ENCODE measurements around the gene SRCAP.
"Not testable (repeated sequence)": the region's sequence is repeated elsewhere in the genome, so short reads cannot be mapped to it uniquely, and the experiment has no call there.

The SRCAP gene

GRCh38 chr16:30664616-30665109, 34.3 kb upstream of the SRCAP start:
- no peak for DNase-seq

- no peak for DNase-seq
Observed at GRCh38 chr16:30665155-30665829, 33.7 kb upstream of the SRCAP start.

GRCh38 chr16:30665830-30666190, 33.2 kb upstream of the SRCAP start:
- DNase-seq: no peak

- DNase-seq: no peak
Observed at GRCh38 chr16:30666681-30667080, 32.3 kb upstream of the SRCAP start.

- no peak for DNase-seq
Observed at GRCh38 chr16:30667361-30667905, 31.5 kb upstream of the SRCAP start.

- DNase-seq: no peak
Observed at GRCh38 chr16:30668393-30668792, 30.6 kb upstream of the SRCAP start.

- DNase-seq: no peak
Observed at GRCh38 chr16:30669026-30669902, 29.7 kb upstream of the SRCAP start.

GRCh38 chr16:30669903-30670824, 28.8 kb upstream of the SRCAP start:
- DNase-seq: no peak

GRCh38 chr16:30675143-30675542, 23.8 kb upstream of the SRCAP start:
- no peak for DNase-seq

- no peak for DNase-seq
Observed at GRCh38 chr16:30677931-30678585, 20.9 kb upstream of the SRCAP start.

GRCh38 chr16:30678586-30678970, 20.4 kb upstream of the SRCAP start:
- no peak for DNase-seq

- no peak for DNase-seq
Observed at GRCh38 chr16:30680326-30680725, 18.6 kb upstream of the SRCAP start.

GRCh38 chr16:30688701-30689100, 10.3 kb upstream of the SRCAP start:
- DNase-seq: no peak

- DNase-seq: no peak
Observed at GRCh38 chr16:30691907-30692306, 7.1 kb upstream of the SRCAP start.

GRCh38 chr16:30692396-30693064, 6.4 kb upstream of the SRCAP start:
- DNase-seq: no peak

- DNase-seq: no peak
Observed at GRCh38 chr16:30694926-30695693, 3.9 kb upstream of the SRCAP start.

- not testable (repeated sequence) for DNase-seq
Observed at GRCh38 chr16:30696646-30697045, 2.3 kb upstream of the SRCAP start.

GRCh38 chr16:30697264-30698138, 1.5 kb upstream of the SRCAP start:
- no peak for DNase-seq

- peak; percentile 97 for DNase-seq
Observed at GRCh38 chr16:30698139-30698815, 694 bp upstream of the SRCAP start.
